Vagina (tissue), 2 donors: ENCODE data around the gene CDH13. TPM values are rescaled to one million over a fixed set of nuclear protein-coding genes. Genes with fewer than 3 reads are reported as not detected.

ENCODE experiments used
- DNase-seq, 2 donors: peaks; one replicate each; pipeline ENCODE4 v3.0.0-alpha.2; 2017; ENCODE audit errors: extremely low spot score in 2 of 2
- H3K27ac ChIP-seq: fragments of 200-600 bp; sonication (generic); one replicate; pipeline ENCODE4 v1.5.1; 2019
- H3K27me3 ChIP-seq: fragments of 200-600 bp; sonication (generic); one replicate; pipeline ENCODE4 v1.5.1; 2019
- H3K36me3 ChIP-seq, 2 donors: fragments of 200-600 bp; sonication (generic); one replicate each; pipeline ENCODE4 v1.5.1; 2017 to 2019
- H3K4me1 ChIP-seq: fragments of 200-600 bp; sonication (generic); one replicate; pipeline ENCODE4 v1.5.1; 2019
- H3K4me3 ChIP-seq, 2 donors: fragments of 200-600 bp; sonication (generic); 1 replicate in 1 of 2; 2 replicates in 1 of 2; pipeline ENCODE4 v1.5.1; 2016 to 2019
- H3K9me3 ChIP-seq: fragments of 200-600 bp; sonication (generic); one replicate; pipeline ENCODE4 v1.5.1; 2019
- CTCF ChIP-seq, 3 experiments: fragments of 450-650 bp in 2 of 3; fragments of 200-600 bp in 1 of 3; sonication (generic) in 1 of 3; IDR thresholded peaks; one replicate each; pipeline ENCODE4 v1.5.1; 2017 to 2019; ENCODE audit warnings: antibody characterized with exemption in 3 of 3, mild to moderate bottlenecking in 2 of 3, moderate library complexity in 2 of 3
- POLR2A ChIP-seq, 2 donors: fragments of 450-650 bp; IDR thresholded peaks; one replicate each; pipeline ENCODE4 v1.6.1; 2017; ENCODE audit warnings: antibody characterized with exemption in 2 of 2, mild to moderate bottlenecking in 2 of 2, moderate library complexity in 2 of 2
- POLR2AphosphoS5 ChIP-seq, 2 donors: sonication (generic); formaldehyde crosslinking; IDR thresholded peaks; one replicate each; pipeline ENCODE4 v1.9.0; 2017; ENCODE audit warnings: antibody characterized with exemption in 2 of 2, mild to moderate bottlenecking in 2 of 2, low read depth in 1 of 2; ENCODE audit not compliant: insufficient read depth in 1 of 2
- intact Hi-C: fragments of 100-400 bp; cut with DNase I; formaldehyde crosslinking; loops from one replicate; pipeline ENCODE4 v1.15.1; 2023
- total RNA-seq: library from RNA; depleted of rRNA; stranded (reverse); fragments of >200 nt; gene quantifications from one replicate; pipeline ENCODE4 v1.2.3, GENCODE V29; 2016

Gene CDH13
- total RNA-seq, 1 donor from 2014 or later: 123 TPM

- Histone ChIP-seq H3K4me1 (no peaks in the 10 kb centered on the region), H3K27me3 (no peaks in the 10 kb centered on the region), H3K9me3 (no peaks in the 10 kb centered on the region), H3K36me3 (no peaks in the 10 kb centered on the region), H3K4me3 (no peak overlapping the region), H3K27ac (no peak overlapping the region)
- DNase-seq: no peak
- intact Hi-C loops: no loop called here
- TF ChIP-seq POLR2AphosphoS5 (IDR thresholded peaks at IDR 0.05; ENCODE audit: insufficient read depth in 1 of 2, low read depth in 1 of 2) (no peak), CTCF (IDR thresholded peaks at IDR 0.05) (no peak), POLR2A (IDR thresholded peaks at IDR 0.05) (no peak)
These were observed 791.8 kb downstream of the CDH13 start for GRCh38 chr16:83418565-83418964.

GRCh38 chr16:83420206-83420760, 793.5 kb downstream of the CDH13 start:
- Histone ChIP-seq H3K27ac (no peak overlapping the region), H3K27me3 (no peaks in the 10 kb centered on the region), H3K4me3 (no peak overlapping the region), H3K4me1 (no peaks in the 10 kb centered on the region), H3K36me3 (no peaks in the 10 kb centered on the region), H3K9me3 (no peaks in the 10 kb centered on the region)
- intact Hi-C loops: no loop called here
- no peak for TF ChIP-seq POLR2AphosphoS5 (IDR thresholded peaks at IDR 0.05; ENCODE audit: insufficient read depth in 1 of 2, low read depth in 1 of 2)
- DNase-seq: no peak

GRCh38 chr16:83433201-83433600, 806.4 kb downstream of the CDH13 start:
- Histone ChIP-seq H3K36me3 (no peaks in the 10 kb centered on the region), H3K4me1 (no peaks in the 10 kb centered on the region), H3K9me3 (no peaks in the 10 kb centered on the region), H3K27ac (no peak overlapping the region), H3K4me3 (no peak overlapping the region), H3K27me3 (no peaks in the 10 kb centered on the region)
- intact Hi-C loops: no loop called here
- TF ChIP-seq POLR2A (IDR thresholded peaks at IDR 0.05): no peak
- no peak for TF ChIP-seq POLR2AphosphoS5 (IDR thresholded peaks at IDR 0.05; ENCODE audit: insufficient read depth in 1 of 2, low read depth in 1 of 2)
- no peak for TF ChIP-seq CTCF (IDR thresholded peaks at IDR 0.05)
- no peak for DNase-seq

- DNase-seq: no peak
- Histone ChIP-seq H3K27ac (no peak overlapping the region), H3K4me3 (no peak overlapping the region), H3K4me1 (no peaks in the 10 kb centered on the region), H3K27me3 (no peaks in the 10 kb centered on the region), H3K9me3 (no peaks in the 10 kb centered on the region), H3K36me3 (no peaks in the 10 kb centered on the region)
- intact Hi-C loops: no loop called here
- TF ChIP-seq POLR2A (IDR thresholded peaks at IDR 0.05): no peak
- no peak for TF ChIP-seq POLR2AphosphoS5 (IDR thresholded peaks at IDR 0.05; ENCODE audit: insufficient read depth in 1 of 2, low read depth in 1 of 2)
- no peak for TF ChIP-seq CTCF (IDR thresholded peaks at IDR 0.05)
These were observed 810.3 kb downstream of the CDH13 start for GRCh38 chr16:83437036-83437435.

- Histone ChIP-seq H3K27me3 (no peaks in the 10 kb centered on the region), H3K27ac (no peak overlapping the region), H3K4me1 (no peaks in the 10 kb centered on the region), H3K9me3 (no peaks in the 10 kb centered on the region), H3K4me3 (no peak overlapping the region), H3K36me3 (no peaks in the 10 kb centered on the region)
- no peak for TF ChIP-seq CTCF (IDR thresholded peaks at IDR 0.05)
- TF ChIP-seq POLR2AphosphoS5 (IDR thresholded peaks at IDR 0.05; ENCODE audit: insufficient read depth in 1 of 2, low read depth in 1 of 2): no peak
- TF ChIP-seq POLR2A (IDR thresholded peaks at IDR 0.05): no peak
- intact Hi-C loops: no loop called here
- DNase-seq: no peak
These were observed 811.6 kb downstream of the CDH13 start for GRCh38 chr16:83438326-83438725.
